GM12801 (cell line): ENCODE measurements around the gene RDH5.

Source experiments
- TF ChIP-seq, protein P1 (sequence below): IDR thresholded peaks from one replicate; pipeline ENCODE4 v1.5.1; 2011; ENCODE audit warnings: control low read depth; ENCODE audit not compliant: insufficient read length; ENCODE audit errors: extremely low read depth

The RDH5 gene

DNA sequence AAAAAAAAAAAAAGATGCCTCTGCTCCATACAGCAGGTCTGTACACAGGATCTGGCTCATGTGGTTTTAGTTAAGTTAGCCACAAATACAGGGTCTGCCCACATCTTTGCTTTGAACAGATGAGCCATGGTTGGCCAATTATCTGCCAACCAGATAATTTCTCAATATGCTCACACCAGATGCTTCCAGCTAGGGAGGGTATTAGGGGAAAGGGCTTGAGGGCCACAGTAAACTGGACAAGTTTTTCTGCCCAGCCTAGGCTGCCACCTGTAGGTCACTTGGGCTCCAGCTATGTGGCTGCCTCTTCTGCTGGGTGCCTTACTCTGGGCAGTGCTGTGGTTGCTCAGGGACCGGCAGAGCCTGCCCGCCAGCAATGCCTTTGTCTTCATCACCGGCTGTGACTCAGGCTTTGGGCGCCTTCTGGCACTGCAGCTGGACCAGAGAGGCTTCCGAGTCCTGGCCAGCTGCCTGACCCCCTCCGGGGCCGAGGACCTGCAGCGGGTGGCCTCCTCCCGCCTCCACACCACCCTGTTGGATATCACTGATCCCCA is 776 bp downstream of the RDH5 start:
- TF ChIP-seq, protein P1, sequence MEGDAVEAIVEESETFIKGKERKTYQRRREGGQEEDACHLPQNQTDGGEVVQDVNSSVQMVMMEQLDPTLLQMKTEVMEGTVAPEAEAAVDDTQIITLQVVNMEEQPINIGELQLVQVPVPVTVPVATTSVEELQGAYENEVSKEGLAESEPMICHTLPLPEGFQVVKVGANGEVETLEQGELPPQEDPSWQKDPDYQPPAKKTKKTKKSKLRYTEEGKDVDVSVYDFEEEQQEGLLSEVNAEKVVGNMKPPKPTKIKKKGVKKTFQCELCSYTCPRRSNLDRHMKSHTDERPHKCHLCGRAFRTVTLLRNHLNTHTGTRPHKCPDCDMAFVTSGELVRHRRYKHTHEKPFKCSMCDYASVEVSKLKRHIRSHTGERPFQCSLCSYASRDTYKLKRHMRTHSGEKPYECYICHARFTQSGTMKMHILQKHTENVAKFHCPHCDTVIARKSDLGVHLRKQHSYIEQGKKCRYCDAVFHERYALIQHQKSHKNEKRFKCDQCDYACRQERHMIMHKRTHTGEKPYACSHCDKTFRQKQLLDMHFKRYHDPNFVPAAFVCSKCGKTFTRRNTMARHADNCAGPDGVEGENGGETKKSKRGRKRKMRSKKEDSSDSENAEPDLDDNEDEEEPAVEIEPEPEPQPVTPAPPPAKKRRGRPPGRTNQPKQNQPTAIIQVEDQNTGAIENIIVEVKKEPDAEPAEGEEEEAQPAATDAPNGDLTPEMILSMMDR = no peak

DNA sequence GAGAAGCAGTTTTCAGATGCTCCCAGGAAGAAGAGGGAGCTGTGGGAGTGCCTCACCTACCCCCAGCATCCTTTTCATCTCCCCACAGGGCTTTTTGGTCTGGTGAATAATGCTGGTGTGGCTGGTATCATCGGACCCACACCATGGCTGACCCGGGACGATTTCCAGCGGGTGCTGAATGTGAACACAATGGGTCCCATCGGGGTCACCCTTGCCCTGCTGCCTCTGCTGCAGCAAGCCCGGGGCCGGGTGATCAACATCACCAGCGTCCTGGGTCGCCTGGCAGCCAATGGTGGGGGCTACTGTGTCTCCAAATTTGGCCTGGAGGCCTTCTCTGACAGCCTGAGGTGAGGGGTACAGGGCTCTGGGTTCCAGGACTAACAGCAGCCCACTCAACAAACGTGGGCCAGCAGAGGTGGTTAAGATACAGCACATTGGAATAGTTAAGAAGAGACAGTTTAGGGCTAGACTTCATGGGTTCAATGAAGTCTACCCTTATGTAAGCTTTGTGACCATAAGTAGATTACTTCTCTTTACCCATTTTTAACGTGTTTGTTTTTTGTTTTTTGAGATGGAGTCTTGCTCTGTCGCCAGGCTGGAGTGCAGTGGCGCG is 1.5 kb downstream of the RDH5 start:
- TF ChIP-seq, protein P1 = no peak

DNA sequence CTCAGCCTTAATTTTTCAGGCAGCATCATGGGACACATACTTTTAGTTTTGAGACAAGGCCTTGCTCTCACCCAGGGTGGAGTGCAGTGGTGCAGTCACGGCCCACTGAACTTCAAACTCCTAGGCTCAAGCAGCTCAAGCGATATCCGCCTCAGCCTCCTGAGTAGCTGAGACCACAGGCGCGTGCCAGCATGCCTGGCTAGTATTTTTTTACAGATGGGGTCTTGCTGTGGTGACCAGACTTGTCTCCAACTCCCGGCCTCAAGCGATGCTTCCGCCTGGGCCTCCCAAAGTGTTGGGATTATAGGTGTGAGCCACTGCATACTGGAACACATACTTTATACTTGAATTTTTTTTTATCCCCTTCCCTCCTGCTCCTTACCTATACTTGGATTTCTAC is 2.8 kb downstream of the RDH5 start:
- TF ChIP-seq, protein P1 = no peak

DNA sequence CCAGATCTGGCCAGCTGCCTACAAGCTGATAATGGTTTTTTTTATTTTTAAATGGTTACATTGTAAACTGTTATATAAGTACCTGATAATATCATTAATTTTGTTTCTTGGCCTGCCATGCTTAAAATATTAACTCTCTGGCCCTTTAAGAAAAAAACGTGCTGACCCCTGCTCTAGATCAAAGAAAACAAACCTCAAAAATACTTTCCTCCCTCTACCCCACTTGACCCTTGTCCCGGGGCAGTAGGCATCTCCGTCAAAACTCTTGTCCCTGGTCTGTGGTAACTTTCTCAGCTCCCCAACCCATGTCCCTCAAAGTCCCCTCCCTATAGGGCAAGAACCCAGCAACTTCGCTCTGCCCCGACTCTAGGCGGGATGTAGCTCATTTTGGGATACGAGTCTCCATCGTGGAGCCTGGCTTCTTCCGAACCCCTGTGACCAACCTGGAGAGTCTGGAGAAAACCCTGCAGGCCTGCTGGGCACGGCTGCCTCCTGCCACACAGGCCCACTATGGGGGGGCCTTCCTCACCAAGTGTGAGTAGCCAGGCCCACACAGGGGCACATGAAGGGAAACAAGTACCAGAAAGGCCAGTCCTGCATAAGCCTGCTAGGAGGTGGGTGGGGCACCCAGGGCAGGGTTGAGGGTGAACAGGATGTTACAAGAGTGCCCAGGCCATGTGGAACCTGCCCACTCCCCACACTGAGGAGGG is 3.5 kb downstream of the RDH5 start:
- TF ChIP-seq, protein P1 = no peak

DNA sequence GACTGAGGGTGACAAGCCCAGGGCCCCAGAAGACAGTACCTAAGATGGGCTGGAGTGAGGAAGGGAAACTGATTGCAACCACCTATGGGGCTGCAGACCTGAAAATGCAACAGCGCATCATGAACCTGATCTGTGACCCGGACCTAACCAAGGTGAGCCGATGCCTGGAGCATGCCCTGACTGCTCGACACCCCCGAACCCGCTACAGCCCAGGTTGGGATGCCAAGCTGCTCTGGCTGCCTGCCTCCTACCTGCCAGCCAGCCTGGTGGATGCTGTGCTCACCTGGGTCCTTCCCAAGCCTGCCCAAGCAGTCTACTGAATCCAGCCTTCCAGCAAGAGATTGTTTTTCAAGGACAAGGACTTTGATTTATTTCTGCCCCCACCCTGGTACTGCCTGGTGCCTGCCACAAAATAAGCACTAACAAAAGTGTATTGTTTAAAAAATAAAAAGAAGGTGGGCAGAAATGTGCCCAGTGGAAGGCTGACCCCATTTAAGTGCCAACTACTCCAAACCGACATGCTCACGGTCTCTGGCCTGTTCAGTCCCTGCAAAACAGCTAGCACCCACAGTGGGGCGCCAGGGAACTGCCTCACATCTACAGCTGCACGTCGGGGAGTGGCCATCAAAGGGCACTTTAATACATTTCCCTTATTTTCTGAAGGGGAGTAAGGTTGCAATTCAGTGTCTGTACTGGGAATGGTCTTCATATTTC is 4.2 kb downstream of the RDH5 start:
- TF ChIP-seq, protein P1 = no peak

DNA sequence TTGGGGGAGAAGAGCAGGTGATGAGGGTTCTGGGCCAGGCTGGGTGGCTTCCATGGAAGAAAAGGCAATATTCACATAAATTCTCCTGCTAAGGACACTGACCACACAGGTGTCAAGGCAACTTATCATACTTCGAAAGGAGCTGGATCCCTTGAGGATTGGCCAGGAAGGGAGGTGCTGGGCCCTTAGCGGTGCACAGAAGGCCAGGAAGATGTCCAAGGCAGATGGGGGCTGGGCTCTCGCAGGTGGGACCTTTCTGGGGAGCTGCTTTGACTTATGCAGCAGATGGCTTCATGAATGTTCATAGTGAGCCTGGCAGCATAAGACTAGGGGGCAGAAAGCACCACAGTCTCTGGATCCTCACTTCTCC is 4.7 kb downstream of the RDH5 start:
- TF ChIP-seq, protein P1 = no peak

DNA sequence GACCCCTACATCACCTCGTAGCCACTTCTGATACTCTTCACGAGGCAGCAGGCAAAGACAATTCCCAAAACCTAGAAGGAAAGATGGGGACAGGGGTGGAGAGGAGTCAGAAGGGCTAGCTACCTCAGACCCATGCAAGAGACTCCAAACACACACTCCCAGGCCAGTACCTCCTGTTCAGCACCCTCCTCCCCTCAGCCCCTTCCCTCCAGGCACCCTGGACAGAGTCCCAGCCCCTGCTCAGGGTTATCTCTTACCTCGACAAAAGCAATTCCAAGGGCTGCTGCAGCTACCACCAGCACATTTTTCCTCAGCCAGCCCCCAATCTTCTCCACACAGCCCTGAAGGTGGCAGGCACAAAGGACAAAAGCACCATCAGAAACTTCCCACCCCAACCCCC is 5.4 kb downstream of the RDH5 start:
- TF ChIP-seq, protein P1 = no peak
